K562 treated with DMSO at 1 percent for 4 hours (cell line): Measurements from ENCODE around the gene TDG. TPM values are rescaled to one million over a fixed set of nuclear protein-coding genes. Genes with fewer than 3 reads are reported as not detected.

ENCODE experiments used
- total RNA-seq: library from RNA; unstranded; fragments of 300-600 nt; gene quantifications from 2 replicates; pipeline ENCODE4 v1.2.3, GENCODE V29; 2022; ENCODE audit not compliant: insufficient read depth

TDG gene
- 23.7 and 35.7 TPM in 2 replicates for total RNA-seq

DNA sequence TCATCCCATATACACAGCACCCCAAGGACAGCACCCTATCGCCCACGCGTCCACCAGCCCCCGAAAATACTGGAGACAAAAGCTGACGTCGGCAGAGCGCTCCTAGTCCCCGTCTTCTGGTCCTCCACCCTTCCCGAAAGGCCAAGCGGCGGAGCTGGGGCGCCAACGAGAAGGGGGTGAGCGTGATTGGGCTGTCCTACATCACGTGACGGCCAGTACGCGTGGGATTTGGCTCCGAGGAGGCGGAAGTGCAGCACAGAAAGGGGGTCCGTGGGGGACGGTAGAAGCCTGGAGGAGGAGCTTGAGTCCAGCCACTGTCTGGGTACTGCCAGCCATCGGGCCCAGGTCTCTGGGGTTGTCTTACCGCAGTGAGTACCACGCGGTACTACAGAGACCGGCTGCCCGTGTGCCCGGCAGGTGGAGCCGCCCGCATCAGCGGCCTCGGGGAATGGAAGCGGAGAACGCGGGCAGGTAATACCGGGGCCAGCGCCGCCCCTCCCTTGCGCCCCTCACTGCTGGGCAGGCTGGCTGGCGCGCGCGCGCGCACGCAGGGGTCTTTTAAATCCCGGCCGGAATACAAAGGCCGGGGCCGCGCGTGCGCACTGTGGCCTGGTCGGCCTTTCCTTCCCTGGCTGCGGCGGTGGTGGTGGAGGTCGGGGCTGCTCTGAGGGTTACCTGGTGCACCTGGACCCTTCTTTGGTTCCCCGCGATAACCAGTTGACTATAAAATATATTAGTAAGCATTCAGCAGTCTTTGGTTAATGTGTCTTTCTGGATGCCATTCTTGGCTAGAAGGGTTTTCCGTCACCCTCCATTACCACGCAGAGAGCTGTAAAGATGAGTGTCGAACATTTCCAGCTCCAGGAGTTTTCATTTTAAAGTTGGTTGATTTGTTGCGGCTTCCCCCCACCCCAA lies at the start of gene TDG:
Gene TDG, plus strand, starts transcription at position 283 of the 915 bp plus-strand sequence. Its CDS starts 166 bp downstream, at position 449.

DNA sequence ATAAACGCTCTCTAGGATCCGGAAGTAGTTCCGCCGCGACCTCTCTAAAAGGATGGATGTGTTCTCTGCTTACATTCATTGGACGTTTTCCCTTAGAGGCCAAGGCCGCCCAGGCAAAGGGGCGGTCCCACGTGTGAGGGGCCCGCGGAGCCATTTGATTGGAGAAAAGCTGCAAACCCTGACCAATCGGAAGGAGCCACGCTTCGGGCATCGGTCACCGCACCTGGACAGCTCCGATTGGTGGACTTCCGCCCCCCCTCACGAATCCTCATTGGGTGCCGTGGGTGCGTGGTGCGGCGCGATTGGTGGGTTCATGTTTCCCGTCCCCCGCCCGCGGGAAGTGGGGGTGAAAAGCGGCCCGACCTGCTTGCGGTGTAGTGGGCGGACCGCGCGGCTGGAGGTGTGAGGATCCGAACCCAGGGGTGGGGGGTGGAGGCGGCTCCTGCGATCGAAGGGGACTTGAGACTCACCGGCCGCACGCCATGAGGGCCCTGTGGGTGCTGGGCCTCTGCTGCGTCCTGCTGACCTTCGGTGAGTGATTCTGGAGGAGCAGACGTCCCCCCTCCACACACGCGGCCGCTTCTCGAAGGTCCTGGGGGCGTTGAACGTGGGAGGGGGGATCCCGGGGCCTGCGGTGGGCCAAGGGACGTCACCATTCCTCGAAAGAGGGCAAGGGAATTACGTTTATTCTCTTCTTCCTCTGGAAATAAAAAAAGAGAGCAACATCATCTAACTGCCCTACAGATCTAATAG lies 35.5 kb upstream of the TDG start, which contains the start of gene HSP90B1:
Gene HSP90B1, plus strand, starts transcription at position 377 of the 753 bp plus-strand sequence. Its CDS starts 106 bp downstream, at position 483.

Other genes with a start within 250 kb of the TDG start
- gene NT5DC3, start 124.6 kb upstream of the TDG start, total RNA-seq = 4.8 and 6.8 TPM in 2 replicates
- 321 and 327 TPM in 2 replicates for gene HSP90B1, start 35.5 kb upstream of the TDG start, total RNA-seq
- gene GLT8D2, start 84.3 kb downstream of the TDG start, total RNA-seq = not detected in 2 replicates
- 2.3 and 3.2 TPM in 2 replicates for gene HCFC2, start 98.7 kb downstream of the TDG start, total RNA-seq
- gene NFYB, start 172.3 kb downstream of the TDG start, total RNA-seq = 15.3 and 15.6 TPM in 2 replicates
- 74.3 and 88.2 TPM in 2 replicates for gene TXNRD1, start 249.9 kb downstream of the TDG start, total RNA-seq